ENCODE data around the gene NCAN. TPM values are rescaled to one million over a fixed set of nuclear protein-coding genes. Genes with fewer than 3 reads are reported as not detected.
"Not testable (repeated sequence)": the region's sequence is repeated elsewhere in the genome, so short reads cannot be mapped to it uniquely, and the experiment has no call there.

Gene NCAN
- total RNA-seq, 2 donors from 2014 or later = not detected

DNA sequence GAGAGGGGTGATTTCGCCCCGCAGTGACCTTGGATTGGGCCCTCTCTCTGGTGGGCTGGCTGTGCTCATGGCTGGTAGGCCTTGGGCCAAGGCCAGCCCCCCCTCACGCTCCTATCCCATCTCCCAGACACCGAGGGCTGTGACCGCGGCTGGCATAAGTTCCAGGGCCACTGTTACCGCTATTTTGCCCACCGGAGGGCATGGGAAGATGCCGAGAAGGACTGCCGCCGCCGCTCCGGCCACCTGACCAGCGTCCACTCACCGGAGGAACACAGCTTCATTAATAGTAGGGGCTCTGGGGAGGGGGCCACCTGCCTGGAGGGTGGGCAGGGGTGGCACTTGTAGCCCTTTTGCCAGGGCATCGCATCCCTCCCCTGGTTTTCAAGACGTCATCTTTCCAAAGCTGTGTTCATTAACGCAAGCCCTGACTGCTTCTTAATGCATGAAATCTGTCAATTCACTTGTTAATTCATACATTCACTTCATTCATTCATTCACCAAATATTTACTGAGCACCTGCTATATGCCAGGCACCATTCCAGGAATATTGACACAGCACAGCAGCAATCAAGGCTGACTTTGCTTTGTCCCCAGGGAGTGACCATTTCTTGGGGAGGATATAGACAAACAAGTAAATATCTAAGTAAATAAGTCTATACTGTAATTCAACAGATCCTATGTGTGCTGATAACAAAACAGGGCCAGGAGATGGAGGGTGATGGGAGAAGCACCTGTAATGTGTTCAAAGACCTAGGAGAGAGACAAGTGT, 26.6 kb downstream of the NCAN start:
- H3K36me3 ChIP-seq = no peaks in the 10 kb centered on the region
- H3K27me3 ChIP-seq = no peaks in the 10 kb centered on the region
- H3K27ac ChIP-seq = no peak overlapping the region
- H3K9me3 ChIP-seq = peaks cover 18 to 31% of the 10 kb centered on the region in 2 donors
- H3K4me3 ChIP-seq = no peak overlapping the region
- TF ChIP-seq CTCF (IDR thresholded peaks at IDR 0.05) = no peak
- no peaks in the 10 kb centered on the region for H3K4me1 ChIP-seq
- DNase-seq (ENCODE audit: low spot score) = no peak

- Histone ChIP-seq H3K4me1 (no peaks in the 10 kb centered on the region), H3K27ac (no peak overlapping the region), H3K36me3 (no peaks in the 10 kb centered on the region), H3K4me3 (no peak overlapping the region), H3K27me3 (no peaks in the 10 kb centered on the region), H3K9me3 (peaks cover 5 to 18% of the 10 kb centered on the region in 2 donors)
- no peak for TF ChIP-seq CTCF (IDR thresholded peaks at IDR 0.05)
- no peak for DNase-seq (ENCODE audit: low spot score)
Observed at GRCh38 chr19:19239675-19240074, 27.9 kb downstream of the NCAN start.

GRCh38 chr19:19240476-19240875, 28.7 kb downstream of the NCAN start:
- Histone ChIP-seq H3K4me3 (no peak overlapping the region), H3K27ac (no peak overlapping the region), H3K36me3 (no peaks in the 10 kb centered on the region), H3K9me3 (peaks cover 0 to 10% of the 10 kb centered on the region in 2 donors), H3K4me1 (no peaks in the 10 kb centered on the region), H3K27me3 (no peaks in the 10 kb centered on the region)
- no peak for DNase-seq (ENCODE audit: low spot score)
- no peak for TF ChIP-seq CTCF (IDR thresholded peaks at IDR 0.05)

DNA sequence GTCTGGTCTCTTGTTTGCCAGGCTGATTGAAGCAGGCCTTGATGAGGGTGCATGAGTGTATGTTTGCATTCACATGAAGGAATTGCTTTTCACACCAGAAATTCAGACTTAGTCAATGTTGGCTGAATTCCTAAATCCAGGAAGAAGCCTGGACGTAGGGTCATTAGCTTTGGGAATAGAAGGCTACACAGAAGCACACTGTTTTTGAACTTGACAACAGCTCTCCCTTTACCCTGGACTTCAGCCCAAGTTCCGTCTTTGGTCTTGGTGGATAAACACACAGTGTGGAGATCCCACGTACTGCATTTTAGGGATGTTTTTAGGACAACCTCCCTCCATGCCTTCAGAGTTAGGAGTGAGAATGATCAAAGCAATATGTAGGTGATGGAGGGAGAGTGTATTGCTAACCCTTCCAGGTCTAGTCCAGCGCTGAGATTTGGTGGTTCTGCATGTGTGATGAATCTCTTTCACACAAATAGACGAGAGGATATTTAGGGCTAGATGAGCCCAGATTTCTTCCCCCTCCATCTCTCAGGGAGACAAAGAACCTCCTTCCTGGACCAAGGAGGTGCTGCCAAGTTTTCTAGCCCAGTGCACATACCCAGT, 38.5 kb downstream of the NCAN start:
- DNase-seq (ENCODE audit: low spot score) = no peak
- no peak for TF ChIP-seq CTCF (IDR thresholded peaks at IDR 0.05)
- no peaks in the 10 kb centered on the region for H3K4me1 ChIP-seq
- H3K36me3 ChIP-seq = no peaks in the 10 kb centered on the region
- H3K9me3 ChIP-seq = no peaks in the 10 kb centered on the region
- H3K27ac ChIP-seq = no peak overlapping the region
- H3K27me3 ChIP-seq = no peaks in the 10 kb centered on the region
- H3K4me3 ChIP-seq = no peak overlapping the region

- DNase-seq (ENCODE audit: low spot score); H3K27me3 ChIP-seq; H3K36me3 ChIP-seq; H3K4me3 ChIP-seq; H3K27ac ChIP-seq; H3K9me3 ChIP-seq; H3K4me1 ChIP-seq: not testable (repeated sequence)
Observed at GRCh38 chr19:19253409-19253808, 41.7 kb downstream of the NCAN start.

DNA sequence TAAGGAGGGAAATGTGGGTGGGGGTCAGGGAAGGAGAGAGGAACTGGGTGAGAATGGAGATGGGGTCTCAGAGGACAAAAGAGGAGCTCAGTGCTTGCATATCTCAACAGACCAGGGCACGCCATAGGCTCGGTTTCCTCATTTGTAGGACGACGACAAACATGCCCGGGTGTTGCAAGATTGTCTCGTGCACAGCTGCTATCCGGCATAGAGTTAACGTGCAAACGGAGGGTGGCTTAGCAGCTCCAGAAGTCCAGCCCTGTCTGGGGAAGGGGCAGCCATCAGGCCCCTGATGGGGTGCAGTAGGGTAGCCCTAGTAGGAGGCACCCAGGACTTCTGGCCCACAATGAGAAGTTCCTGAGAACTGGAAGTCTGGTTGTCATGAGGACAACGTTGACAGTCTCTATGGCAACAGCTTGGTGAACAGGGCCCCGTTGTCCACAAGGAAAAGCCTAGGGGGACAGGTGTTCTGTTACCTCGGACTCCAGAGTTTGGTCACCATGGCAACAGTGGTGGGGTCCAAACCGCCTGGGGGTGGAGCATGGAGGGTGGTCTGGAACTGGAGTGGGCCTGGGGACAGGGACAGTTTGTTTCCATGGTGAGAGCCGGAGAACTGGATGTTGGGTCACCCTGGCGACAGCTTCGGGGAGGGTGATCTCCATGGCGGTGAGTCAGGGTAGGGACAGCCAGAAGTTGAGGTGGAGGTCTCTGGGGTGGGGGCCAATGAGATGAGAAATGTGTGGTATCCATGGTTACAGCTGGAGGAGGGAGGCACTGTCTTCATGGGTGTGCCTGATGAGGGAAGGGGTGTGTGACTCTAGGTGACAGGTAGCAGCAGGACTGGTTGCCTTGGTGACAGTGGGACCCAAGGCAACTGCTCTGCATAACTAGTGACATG, 44.6 kb downstream of the NCAN start:
- TF ChIP-seq CTCF (IDR thresholded peaks at IDR 0.05) = no peak
- peaks cover 0 to 3% of the 10 kb centered on the region in 2 donors for H3K4me1 ChIP-seq
- peaks cover 3 to 7% of the 10 kb centered on the region in 2 donors for H3K27me3 ChIP-seq
- H3K4me3 ChIP-seq = no peak overlapping the region
- H3K36me3 ChIP-seq = no peaks in the 10 kb centered on the region
- DNase-seq (ENCODE audit: low spot score) = no peak
- H3K9me3 ChIP-seq = peaks cover 0 to 5% of the 10 kb centered on the region in 2 donors
- H3K27ac ChIP-seq = no peak overlapping the region
